Measurements from ENCODE around the gene RPS6KA1. TPM values are rescaled to one million over a fixed set of nuclear protein-coding genes. Genes with fewer than 3 reads are reported as not detected.

The RPS6KA1 gene
- total RNA-seq, 1 experiment from 2014 or later = 60.5 TPM

DNA sequence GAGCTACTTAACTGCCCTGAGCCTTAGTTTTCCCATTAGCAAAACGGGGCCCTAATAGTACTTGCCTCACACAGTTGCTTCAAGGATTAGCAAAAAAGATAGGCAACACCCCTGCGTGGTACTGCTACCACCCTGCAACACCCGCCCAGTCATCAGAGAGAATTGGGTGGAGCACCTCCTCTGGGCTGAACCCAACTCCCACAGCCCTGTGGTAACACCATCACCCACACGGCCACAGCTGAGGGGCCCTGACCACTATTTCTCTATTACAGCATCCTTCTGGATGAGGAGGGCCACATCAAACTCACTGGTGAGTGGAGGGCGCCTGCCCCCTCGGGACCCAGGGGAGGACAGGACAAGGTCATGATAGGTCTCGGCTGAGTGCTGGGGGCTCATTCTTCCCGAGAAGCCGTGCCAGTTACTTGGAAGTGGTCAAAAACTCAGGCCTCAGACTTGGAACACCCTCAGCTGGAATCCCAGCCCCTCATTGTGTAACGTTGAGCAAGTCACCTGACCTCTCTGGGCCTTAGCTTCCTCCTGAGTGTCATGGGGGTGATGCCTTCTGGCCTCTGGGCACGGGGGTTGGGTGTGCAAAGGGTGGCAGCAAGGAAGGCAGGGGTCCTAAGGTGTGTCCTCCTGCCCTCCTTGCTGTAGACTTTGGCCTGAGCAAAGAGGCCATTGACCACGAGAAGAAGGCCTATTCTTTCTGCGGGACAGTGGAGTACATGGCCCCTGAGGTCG lies 24.6 kb downstream of the RPS6KA1 start:
- intact Hi-C loops (cut with micrococcal nuclease; ENCODE audit: unreplicated experiment) = no loop called here
- Histone ChIP-seq H3K9me3 (ENCODE audit: insufficient read depth, low read depth) (no peaks in the 10 kb centered on the region), H3K4me3 (no peak overlapping the region), H3K9me2 (ENCODE audit: insufficient read depth) (no peaks in the 10 kb centered on the region), H3K4me1 (replicated peaks; ENCODE audit: insufficient read depth) (no peaks in the 10 kb centered on the region), H3K4me2 (no peak overlapping the region), H3K79me2 (ENCODE audit: low read depth) (no peaks in the 10 kb centered on the region), H2AFZ (no peak overlapping the region), H4K20me1 (ENCODE audit: insufficient read depth) (no peaks in the 10 kb centered on the region), H3K27ac (no peak overlapping the region), H3K36me3 (ENCODE audit: low read depth) (no peaks in the 10 kb centered on the region), H3F3A (ENCODE audit: insufficient read depth, low read depth) (no peaks in the 10 kb centered on the region), H3K27me3 (ENCODE audit: insufficient read depth, low read depth) (no peaks in the 10 kb centered on the region)
- no TSS peak for BruUV-seq (replicated peaks)
- no peak for DNase-seq
- ChIA-PET POLR2A (ENCODE audit: unreplicated experiment) (no interaction called here), CTCF (no interaction called here)
- TF ChIP-seq EZH2 (IDR thresholded peaks at IDR 0.05; ENCODE audit: low read depth) = no peak
- TF ChIP-seq CTCF (conservative IDR thresholded peaks at IDR 0.05) = no peak

DNA sequence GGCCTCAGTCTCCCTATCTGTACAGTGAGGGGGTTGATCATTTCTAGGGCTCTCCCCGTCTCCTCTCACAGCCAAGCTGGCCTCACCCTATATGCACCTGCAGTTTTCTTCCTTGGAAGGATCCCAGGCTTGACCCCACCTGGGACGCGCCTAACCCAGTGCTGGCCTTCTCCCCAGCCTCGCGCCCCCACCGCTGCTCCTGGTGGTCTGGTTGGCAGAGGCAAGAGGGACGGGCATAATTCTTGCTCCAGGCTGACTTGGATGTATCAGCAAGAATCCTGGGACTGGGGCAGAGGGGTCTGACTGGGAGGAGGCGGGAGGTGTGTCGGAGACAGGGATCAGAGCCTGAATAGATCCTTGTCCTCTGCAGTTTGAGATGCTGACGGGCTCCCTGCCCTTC lies 25.2 kb downstream of the RPS6KA1 start:
- H3K9me3 ChIP-seq (ENCODE audit: insufficient read depth, low read depth) = no peaks in the 10 kb centered on the region
- intact Hi-C loops (cut with micrococcal nuclease; ENCODE audit: unreplicated experiment) = no loop called here
- DNase-seq = no peak
- H3K4me2 ChIP-seq = no peak overlapping the region
- no peaks in the 10 kb centered on the region for H3K4me1 ChIP-seq (replicated peaks; ENCODE audit: insufficient read depth)
- H3K27me3 ChIP-seq (ENCODE audit: insufficient read depth, low read depth) = no peaks in the 10 kb centered on the region
- no peak overlapping the region for H3K4me3 ChIP-seq
- H2AFZ ChIP-seq = no peak overlapping the region
- CTCF ChIA-PET = no interaction called here
- H3K79me2 ChIP-seq (ENCODE audit: low read depth) = no peaks in the 10 kb centered on the region
- no peaks in the 10 kb centered on the region for H4K20me1 ChIP-seq (ENCODE audit: insufficient read depth)
- H3K36me3 ChIP-seq (ENCODE audit: low read depth) = no peaks in the 10 kb centered on the region
- no TSS peak for BruUV-seq (replicated peaks)
- no peaks in the 10 kb centered on the region for H3K9me2 ChIP-seq (ENCODE audit: insufficient read depth)
- POLR2A ChIA-PET (ENCODE audit: unreplicated experiment) = no interaction called here
- TF ChIP-seq CTCF (conservative IDR thresholded peaks at IDR 0.05) = no peak
- TF ChIP-seq EZH2 (IDR thresholded peaks at IDR 0.05; ENCODE audit: low read depth) = no peak
- H3K27ac ChIP-seq = no peak overlapping the region
- no peaks in the 10 kb centered on the region for H3F3A ChIP-seq (ENCODE audit: insufficient read depth, low read depth)

GRCh38 chr1:26555550-26555981 lies 26.0 kb downstream of the RPS6KA1 start:
- no peak overlapping the region for H3K4me3 ChIP-seq
- POLR2A ChIA-PET (ENCODE audit: unreplicated experiment) = no interaction called here
- no peak overlapping the region for H2AFZ ChIP-seq
- intact Hi-C loops (cut with micrococcal nuclease; ENCODE audit: unreplicated experiment) = no loop called here
- H3K4me1 ChIP-seq (replicated peaks; ENCODE audit: insufficient read depth) = no peaks in the 10 kb centered on the region
- H3K27ac ChIP-seq = no peak overlapping the region
- no peaks in the 10 kb centered on the region for H3K27me3 ChIP-seq (ENCODE audit: insufficient read depth, low read depth)
- H3K36me3 ChIP-seq (ENCODE audit: low read depth) = no peaks in the 10 kb centered on the region
- no peaks in the 10 kb centered on the region for H3F3A ChIP-seq (ENCODE audit: insufficient read depth, low read depth)
- H3K9me2 ChIP-seq (ENCODE audit: insufficient read depth) = no peaks in the 10 kb centered on the region
- DNase-seq = no peak
- no peaks in the 10 kb centered on the region for H3K9me3 ChIP-seq (ENCODE audit: insufficient read depth, low read depth)
- H3K79me2 ChIP-seq (ENCODE audit: low read depth) = no peaks in the 10 kb centered on the region
- TF ChIP-seq EZH2 (IDR thresholded peaks at IDR 0.05; ENCODE audit: low read depth) (no peak), CTCF (conservative IDR thresholded peaks at IDR 0.05) (no peak)
- no TSS peak for BruUV-seq (replicated peaks)
- CTCF ChIA-PET = no interaction called here
- H4K20me1 ChIP-seq (ENCODE audit: insufficient read depth) = no peaks in the 10 kb centered on the region
- no peak overlapping the region for H3K4me2 ChIP-seq
